ENCODE results near the gene BOD1L1.
"Not testable (repeated sequence)": the region's sequence is repeated elsewhere in the genome, so short reads cannot be mapped to it uniquely, and the experiment has no call there.

BOD1L1 gene

GRCh38 chr4:13560111-13560510 is 67.4 kb downstream of the BOD1L1 start:
- DNase-seq (ENCODE audit: low read depth in 2 of 3, low spot score in 1 of 3) = not testable (repeated sequence)

- no peak for DNase-seq (ENCODE audit: low read depth in 2 of 3, low spot score in 1 of 3)
Measured at GRCh38 chr4:13559413-13559812, 68.1 kb downstream of the BOD1L1 start.

- DNase-seq (ENCODE audit: low read depth in 2 of 3, low spot score in 1 of 3) = no peak
Measured at GRCh38 chr4:13558881-13559280, 68.6 kb downstream of the BOD1L1 start.

- no peak for DNase-seq (ENCODE audit: low read depth in 2 of 3, low spot score in 1 of 3)
Measured at GRCh38 chr4:13555325-13555724, 72.2 kb downstream of the BOD1L1 start.

- no peak for DNase-seq (ENCODE audit: low read depth in 2 of 3, low spot score in 1 of 3)
Measured at GRCh38 chr4:13553081-13553480, 74.4 kb downstream of the BOD1L1 start.

GRCh38 chr4:13548984-13549546 is 78.5 kb downstream of the BOD1L1 start:
- DNase-seq (ENCODE audit: low read depth in 2 of 3, low spot score in 1 of 3) = peak; percentile 81 to 88 (median 81)

GRCh38 chr4:13548059-13548983 is 79.2 kb downstream of the BOD1L1 start:
- DNase-seq (ENCODE audit: low read depth in 2 of 3, low spot score in 1 of 3) = no peak

- no peak for DNase-seq (ENCODE audit: low read depth in 2 of 3, low spot score in 1 of 3)
Measured at GRCh38 chr4:13547485-13548041, 80.0 kb downstream of the BOD1L1 start.

- no peak for DNase-seq (ENCODE audit: low read depth in 2 of 3, low spot score in 1 of 3)
Measured at GRCh38 chr4:13546941-13547484, 80.5 kb downstream of the BOD1L1 start.

GRCh38 chr4:13546142-13546940 is 81.2 kb downstream of the BOD1L1 start:
- no peak for DNase-seq (ENCODE audit: low read depth in 2 of 3, low spot score in 1 of 3)

GRCh38 chr4:13545394-13545808 is 82.1 kb downstream of the BOD1L1 start:
- DNase-seq (ENCODE audit: low read depth in 2 of 3, low spot score in 1 of 3) = no peak

GRCh38 chr4:13544606-13545393 is 82.7 kb downstream of the BOD1L1 start:
- peak in 1 of 3 donors; percentile 54 for DNase-seq (ENCODE audit: low read depth in 2 of 3, low spot score in 1 of 3)

GRCh38 chr4:13543839-13544605 is 83.5 kb downstream of the BOD1L1 start, which contains the start of gene NKX3-2:
Gene NKX3-2, minus strand, starts transcription at chr4:13544508. Its CDS starts 94 bp downstream, at chr4:13544414.
- no peak for DNase-seq (ENCODE audit: low read depth in 2 of 3, low spot score in 1 of 3)

GRCh38 chr4:13543032-13543838 is 84.3 kb downstream of the BOD1L1 start:
- no peak for DNase-seq (ENCODE audit: low read depth in 2 of 3, low spot score in 1 of 3)

- no peak for DNase-seq (ENCODE audit: low read depth in 2 of 3, low spot score in 1 of 3)
Measured at GRCh38 chr4:13542577-13543031, 84.9 kb downstream of the BOD1L1 start.

GRCh38 chr4:13541720-13542576 is 85.6 kb downstream of the BOD1L1 start:
- DNase-seq (ENCODE audit: low read depth in 2 of 3, low spot score in 1 of 3) = no peak

GRCh38 chr4:13541176-13541604 is 86.3 kb downstream of the BOD1L1 start:
- no peak for DNase-seq (ENCODE audit: low read depth in 2 of 3, low spot score in 1 of 3)
